LNCAP (cell line): ENCODE results near the gene VPS13D.

Experiments used
- CTCF ChIP-seq: fragments of 450-650 bp; IDR thresholded peaks from 2 replicates; pipeline ENCODE4 v1.5.1; 2017; ENCODE audit warnings: mild to moderate bottlenecking

VPS13D gene

GRCh38 chr1:12339396-12339795, 109.6 kb downstream of the VPS13D start:
- TF ChIP-seq CTCF: no peak

GRCh38 chr1:12339811-12340543, 110.1 kb downstream of the VPS13D start:
- TF ChIP-seq CTCF: no peak

GRCh38 chr1:12340544-12340930, 110.7 kb downstream of the VPS13D start:
- TF ChIP-seq CTCF: no peak

- TF ChIP-seq CTCF: no peak
Measured at GRCh38 chr1:12341667-12342066, 111.8 kb downstream of the VPS13D start.

GRCh38 chr1:12342401-12343003, 112.7 kb downstream of the VPS13D start:
- no peak for TF ChIP-seq CTCF

- TF ChIP-seq CTCF: no peak
Measured at GRCh38 chr1:12343823-12344487, 114.1 kb downstream of the VPS13D start.

- TF ChIP-seq CTCF: no peak
Measured at GRCh38 chr1:12344596-12345349, 114.9 kb downstream of the VPS13D start.
